ENCODE results near the gene TRPC4.

- TF ChIP-seq POLR2AphosphoS5 (IDR thresholded peaks at IDR 0.05) (no peak), POLR2A (IDR thresholded peaks at IDR 0.05) (no peak)
- TF ChIP-seq, protein P1, sequence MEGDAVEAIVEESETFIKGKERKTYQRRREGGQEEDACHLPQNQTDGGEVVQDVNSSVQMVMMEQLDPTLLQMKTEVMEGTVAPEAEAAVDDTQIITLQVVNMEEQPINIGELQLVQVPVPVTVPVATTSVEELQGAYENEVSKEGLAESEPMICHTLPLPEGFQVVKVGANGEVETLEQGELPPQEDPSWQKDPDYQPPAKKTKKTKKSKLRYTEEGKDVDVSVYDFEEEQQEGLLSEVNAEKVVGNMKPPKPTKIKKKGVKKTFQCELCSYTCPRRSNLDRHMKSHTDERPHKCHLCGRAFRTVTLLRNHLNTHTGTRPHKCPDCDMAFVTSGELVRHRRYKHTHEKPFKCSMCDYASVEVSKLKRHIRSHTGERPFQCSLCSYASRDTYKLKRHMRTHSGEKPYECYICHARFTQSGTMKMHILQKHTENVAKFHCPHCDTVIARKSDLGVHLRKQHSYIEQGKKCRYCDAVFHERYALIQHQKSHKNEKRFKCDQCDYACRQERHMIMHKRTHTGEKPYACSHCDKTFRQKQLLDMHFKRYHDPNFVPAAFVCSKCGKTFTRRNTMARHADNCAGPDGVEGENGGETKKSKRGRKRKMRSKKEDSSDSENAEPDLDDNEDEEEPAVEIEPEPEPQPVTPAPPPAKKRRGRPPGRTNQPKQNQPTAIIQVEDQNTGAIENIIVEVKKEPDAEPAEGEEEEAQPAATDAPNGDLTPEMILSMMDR (IDR thresholded peaks at IDR 0.05): no peak
These were observed 224.3 kb downstream of the TRPC4 start for GRCh38 chr13:37645181-37645740.
